ENCODE results near the gene NTRK2. TPM values are rescaled to one million over a fixed set of nuclear protein-coding genes. Genes with fewer than 3 reads are reported as not detected.

Gene NTRK2
- total RNA-seq, 1 donor from 2014 or later, result 266 TPM

DNA sequence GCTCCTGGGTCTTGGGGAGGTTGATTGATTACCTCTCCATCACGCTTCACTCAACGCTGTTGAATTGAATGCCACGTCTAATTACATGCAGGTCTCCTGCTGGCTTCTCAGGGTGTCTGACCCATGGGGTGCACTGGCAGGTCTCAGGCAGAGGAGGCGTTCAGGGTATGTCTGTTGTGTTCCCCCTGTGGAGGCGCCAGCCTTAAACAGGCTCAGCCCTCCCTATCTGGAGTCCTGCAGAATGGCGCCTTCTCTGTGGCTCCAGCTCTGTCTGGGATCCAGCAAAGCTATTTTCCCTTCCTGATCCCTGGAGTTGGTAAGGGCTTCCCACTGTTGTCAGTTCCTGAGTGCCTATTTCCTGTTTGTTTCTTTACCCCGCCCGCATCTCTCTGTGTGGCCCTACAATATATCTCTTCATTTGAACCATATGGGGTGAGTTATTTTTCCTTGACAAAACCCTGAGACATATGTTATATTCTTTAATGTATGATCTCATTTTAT lies 150.0 kb downstream of the NTRK2 start:
- DNase-seq, result no peak

GRCh38 chr9:84821431-84821830 lies 151.9 kb downstream of the NTRK2 start:
- DNase-seq, result no peak

GRCh38 chr9:84822589-84823233 lies 153.2 kb downstream of the NTRK2 start:
- no peak for DNase-seq

DNA sequence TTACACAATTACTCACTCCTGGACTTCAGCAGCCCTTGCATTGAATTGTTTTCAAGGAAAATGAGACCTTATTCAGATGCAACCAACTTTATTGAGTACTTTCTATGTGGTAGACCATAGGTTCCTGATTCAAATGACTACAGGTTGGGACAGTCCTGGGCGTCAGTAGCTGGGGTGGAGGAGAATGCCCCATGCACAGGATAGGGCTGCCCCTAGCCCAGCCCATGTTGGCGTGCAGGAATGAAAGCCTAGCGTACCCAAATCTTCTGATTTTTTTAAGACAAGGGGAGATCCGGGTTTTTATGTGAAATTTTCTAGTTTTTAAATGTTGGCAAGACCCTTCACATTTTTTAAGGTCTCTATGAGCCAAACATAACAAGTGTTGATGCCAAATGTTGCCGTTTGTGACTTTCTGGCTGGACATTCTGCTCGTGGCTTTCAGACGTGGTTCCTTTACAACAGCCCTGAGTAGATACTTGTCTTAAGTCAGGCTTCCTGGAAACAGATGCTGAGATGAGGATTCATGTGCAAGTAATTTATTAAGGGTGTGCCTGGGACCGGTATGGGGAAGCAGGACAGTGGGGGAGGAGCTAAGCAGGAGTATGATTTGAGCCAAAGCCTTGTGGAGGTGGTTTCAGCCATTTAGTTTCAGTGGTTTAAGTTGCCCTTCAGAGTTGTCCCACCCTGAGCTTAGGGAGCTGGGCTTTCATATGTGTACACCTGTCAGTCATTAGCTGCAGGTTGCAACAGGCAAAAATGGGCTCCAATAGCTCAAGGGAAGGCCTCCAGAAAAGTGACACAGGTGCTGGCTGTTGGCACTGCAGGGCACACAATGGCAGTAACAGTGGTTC lies 154.1 kb downstream of the NTRK2 start:
- DNase-seq, result no peak

DNA sequence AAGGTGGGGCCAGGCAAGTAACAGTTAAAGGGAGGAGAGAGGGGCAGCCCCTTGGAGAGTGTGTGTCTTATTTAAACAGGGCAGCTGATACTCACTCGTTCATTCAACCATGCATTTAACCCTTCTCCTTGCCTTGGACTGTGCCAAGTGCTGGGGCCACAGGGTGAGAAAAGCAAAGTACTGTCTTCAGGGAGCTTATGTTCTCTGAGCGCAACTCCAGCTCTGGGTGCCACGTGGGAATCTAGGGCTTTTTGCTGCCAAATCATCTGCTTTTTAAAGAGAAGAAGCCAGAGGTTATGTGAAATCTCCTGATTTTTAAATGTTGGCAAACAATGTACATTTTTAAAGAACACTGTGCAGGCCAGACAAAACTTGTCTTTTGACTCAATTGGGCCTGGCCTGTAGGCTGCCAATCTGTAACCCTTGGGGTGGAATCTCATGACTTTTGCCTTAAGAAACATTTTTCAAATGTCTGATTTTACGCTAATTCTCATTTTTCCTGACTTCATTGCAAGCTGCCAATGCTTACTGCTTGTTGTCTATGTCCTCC lies 157.8 kb downstream of the NTRK2 start:
- DNase-seq, result no peak

GRCh38 chr9:84828046-84828445 lies 158.5 kb downstream of the NTRK2 start:
- DNase-seq, result no peak

DNA sequence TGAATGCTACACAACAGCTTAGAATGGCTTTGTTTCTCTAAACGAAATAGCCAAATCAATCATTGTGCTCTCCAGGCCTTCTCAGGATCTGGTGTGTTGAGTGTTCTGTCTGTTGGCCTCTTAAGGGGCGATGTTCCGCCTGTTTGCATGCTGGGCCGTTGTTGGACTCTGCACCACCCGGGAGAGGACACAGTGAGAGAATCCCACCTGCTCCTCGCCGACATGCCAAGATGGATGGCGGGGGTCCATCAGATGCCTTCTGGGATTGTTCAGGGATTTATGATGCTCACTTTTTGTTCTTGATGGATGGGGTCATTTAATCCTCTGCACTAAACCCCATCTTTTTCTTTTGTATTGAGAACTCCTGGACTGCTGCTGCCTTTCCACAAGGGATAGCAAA lies 159.9 kb downstream of the NTRK2 start:
- no peak for DNase-seq

DNA sequence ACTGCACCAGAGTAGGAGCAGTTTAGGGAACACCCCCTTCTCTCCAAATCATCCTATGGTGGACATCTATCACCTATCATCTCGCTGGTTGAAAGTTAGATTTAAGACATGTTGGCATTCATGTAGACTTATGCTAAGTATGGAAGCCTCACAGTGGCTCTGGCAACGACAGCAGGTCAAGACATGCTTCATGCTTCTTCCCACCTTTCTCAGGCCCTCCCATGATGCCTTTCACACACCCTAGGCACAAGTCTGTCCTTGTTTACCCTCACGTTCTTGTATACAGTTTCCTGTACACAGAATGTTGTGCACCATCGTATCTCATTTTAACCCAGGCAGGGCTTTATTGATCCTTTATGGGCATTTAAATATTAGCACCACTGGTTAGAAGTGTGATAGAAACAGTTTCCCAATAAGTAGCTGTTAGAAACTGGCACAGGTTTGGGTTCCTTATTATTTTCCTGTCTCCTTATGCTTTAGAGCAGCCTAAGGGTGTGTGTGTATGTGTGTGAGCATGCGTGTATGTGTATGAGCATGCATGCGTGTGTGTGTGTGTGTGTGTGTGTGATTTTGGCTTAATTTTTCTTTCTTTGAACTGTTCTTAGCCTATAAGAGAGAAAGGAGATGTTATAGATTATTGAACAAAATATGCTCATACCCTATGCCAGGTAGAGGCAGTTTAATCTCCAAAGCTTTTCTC lies 160.6 kb downstream of the NTRK2 start:
- no peak for DNase-seq

- DNase-seq, result no peak
These were observed 161.8 kb downstream of the NTRK2 start for GRCh38 chr9:84831377-84831776.

GRCh38 chr9:84832453-84832852 lies 162.9 kb downstream of the NTRK2 start:
- no peak for DNase-seq

DNA sequence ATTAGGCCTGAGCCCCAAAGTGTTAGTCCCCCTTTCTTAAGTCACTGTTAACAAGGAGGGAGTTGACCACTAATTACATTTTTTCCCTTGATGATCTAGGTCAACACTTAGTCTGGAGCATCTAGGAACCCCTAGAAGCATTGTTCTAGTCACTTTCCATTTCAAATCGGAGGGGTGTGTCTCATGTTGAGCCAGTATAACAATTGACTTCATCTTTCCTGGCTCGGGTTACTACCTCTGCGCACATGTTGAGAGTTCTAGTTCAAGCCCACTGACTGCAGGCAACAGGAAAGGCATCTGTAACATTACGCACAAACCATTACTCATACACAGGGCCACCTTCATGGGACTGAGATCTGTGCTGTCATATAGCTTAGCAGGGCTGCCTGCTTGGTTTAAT lies 164.9 kb downstream of the NTRK2 start:
- DNase-seq, result no peak

- DNase-seq, result no peak
These were observed 166.2 kb downstream of the NTRK2 start for GRCh38 chr9:84835745-84836144.

GRCh38 chr9:84838879-84839278 lies 169.3 kb downstream of the NTRK2 start:
- no peak for DNase-seq

DNA sequence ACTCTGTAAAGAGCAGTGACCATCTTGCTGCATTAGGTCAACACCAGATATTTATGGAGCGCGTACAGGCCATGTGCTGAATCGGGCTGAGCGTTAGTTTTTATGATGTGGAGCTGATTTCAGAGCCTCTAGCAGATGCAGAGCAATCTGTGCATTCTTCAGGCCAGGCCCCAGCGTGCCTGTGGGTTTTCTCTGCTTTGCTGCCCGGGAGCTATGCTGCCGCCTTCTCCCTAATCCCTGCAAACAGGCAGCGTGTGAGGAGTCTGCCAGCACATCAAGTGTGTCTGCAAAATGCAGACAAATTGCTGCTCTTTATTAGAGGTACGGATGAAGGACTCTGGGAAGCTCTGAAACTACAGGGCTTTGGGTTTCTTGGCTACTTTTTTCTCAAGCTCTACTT lies 170.0 kb downstream of the NTRK2 start:
- peak; percentile 40 for DNase-seq

DNA sequence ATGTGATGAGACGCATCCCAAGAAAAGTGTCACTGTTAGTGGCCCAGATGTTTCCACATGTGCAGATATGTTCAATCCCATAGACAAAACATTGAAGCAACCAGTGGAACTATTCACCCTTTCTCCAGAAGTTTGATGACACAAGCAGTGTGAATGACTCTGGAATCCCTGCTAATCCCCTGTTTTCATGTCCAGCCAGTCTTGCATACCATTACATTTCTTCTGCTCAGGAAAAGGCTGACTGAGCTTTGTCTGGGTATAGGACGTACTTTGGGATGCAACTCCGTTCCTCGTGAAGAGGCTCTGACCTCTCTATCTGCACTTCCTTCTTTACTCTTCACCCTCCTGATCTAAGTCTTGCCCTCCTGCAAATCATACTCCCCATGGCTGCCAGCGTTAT lies 172.4 kb downstream of the NTRK2 start:
- no peak for DNase-seq

DNA sequence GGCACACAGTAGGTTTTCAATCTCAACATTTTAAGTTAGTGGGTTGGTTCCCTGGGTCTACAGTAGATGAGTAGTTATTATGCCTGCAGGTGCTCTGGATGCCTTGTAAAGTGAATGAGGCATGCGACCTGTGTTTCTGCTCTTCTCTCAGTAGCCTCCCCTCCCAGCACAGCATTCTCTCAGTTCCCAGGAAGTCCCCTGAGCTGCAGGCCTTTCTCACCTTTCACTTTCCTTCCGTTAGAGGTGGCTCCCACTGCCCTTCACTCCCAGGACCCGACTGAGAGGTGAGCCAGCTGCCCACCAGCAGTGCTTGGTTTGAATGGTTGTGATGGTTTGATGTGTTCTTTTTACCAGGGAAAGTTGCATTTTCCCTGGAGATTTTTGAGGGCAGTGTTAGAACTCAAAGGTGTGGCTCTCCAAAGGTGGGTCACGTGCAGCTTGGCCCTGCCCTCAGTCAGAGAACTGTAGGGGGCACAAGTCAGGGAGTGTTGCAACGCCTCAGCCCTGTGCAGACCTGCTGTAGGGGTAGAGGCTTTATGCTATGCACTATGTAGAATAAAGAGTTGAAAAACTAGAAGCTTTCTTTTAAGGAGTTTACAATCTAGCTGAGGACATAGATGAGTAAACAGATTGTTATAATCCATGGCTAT lies 173.8 kb downstream of the NTRK2 start:
- DNase-seq, result no peak

- DNase-seq, result no peak
These were observed 176.7 kb downstream of the NTRK2 start for GRCh38 chr9:84845956-84846900.

DNA sequence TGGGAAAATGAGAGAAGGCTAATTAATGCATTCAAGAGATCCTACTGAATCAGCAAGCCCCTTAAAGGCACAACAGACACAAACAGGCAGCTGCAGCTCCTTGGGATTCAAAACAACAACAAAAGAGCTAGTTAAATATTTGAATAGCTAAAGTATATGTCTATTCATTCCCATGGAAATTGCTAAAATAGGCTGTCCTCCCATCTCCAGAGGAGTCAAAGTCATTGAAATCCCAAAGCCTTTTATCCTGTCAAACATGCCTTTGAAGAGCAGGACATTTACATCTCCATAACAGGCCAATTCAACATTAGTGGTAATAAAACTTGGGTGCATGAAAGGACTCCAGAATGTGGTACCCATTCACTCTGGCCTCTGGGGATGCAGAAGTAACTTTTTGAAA lies 177.4 kb downstream of the NTRK2 start:
- no peak for DNase-seq

DNA sequence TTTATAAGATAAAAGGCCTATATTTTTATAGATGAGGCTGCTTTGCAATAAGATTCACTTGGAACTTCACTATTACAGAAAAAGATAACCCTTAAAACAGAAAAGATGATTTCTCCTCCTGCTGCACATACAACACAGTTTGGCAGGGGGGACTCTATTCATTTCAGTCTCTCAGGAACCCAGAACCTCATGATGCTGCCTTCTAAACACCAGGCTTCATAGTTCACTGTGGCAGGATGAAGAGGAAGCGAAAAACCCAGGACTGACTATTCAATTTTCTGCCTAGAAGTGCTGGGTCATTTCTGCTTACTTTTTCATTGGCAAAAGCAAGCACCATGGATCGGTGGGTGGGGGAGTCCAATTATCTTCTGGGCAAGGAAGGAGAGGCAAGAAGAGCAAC lies 179.5 kb downstream of the NTRK2 start:
- no peak for DNase-seq

DNA sequence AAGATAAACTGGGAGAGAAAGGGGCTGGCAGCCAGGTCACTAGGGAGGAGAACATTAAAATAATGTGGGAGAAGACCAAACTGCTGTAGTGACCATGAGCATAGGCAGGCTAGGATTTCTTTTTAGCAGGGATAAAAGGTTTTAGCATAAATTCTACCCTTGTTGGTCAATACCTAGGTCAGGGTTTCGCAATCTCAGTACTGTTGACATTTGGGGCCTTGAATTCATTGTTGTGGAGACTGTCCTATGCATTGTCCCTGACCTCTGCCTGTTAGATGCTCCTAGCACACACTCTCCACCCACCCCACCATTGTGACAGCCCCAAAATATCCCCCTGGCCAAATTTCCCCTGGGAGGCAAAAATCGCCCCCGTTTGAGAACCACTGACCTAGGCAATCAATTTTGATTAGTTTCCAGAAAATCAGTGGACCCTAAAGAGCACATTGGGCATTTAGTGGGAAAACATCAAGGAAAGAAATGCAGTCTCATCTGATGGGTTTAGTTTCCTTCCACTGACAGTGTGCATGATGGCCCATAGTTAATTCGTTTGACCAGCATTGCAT lies 181.4 kb downstream of the NTRK2 start:
- DNase-seq, result no peak

Data from occipital lobe (tissue), 2 donors.